Measurements from ENCODE around the gene CAPN9.

CAPN9 gene

GRCh38 chr1:230851291-230851691 is 104.1 kb downstream of the CAPN9 start:
- DNase-seq (ENCODE audit: low read depth in 2 of 2) = peak; percentile 55 to 59
